Activated gamma-delta T cell (primary cell): ENCODE data around the gene CFAP92.

Experiments used
- DNase-seq: peaks from one replicate; lab custom pipeline; 2025; lab: John Stamatoyannopoulos, UW

The CFAP92 gene

GRCh38 chr3:129026728-129027543, 33.1 kb upstream of the CFAP92 start:
- DNase-seq, result peak; percentile 84

GRCh38 chr3:129025691-129026435, 32.0 kb upstream of the CFAP92 start:
- DNase-seq, result no peak

GRCh38 chr3:129025108-129025507, 31.2 kb upstream of the CFAP92 start:
- no peak for DNase-seq

- no peak for DNase-seq
Measured at GRCh38 chr3:129023909-129024308, 30.0 kb upstream of the CFAP92 start.

- DNase-seq, result no peak
Measured at GRCh38 chr3:129023008-129023358, 29.1 kb upstream of the CFAP92 start.

GRCh38 chr3:129022114-129023007, 28.5 kb upstream of the CFAP92 start:
- no peak for DNase-seq

- no peak for DNase-seq
Measured at GRCh38 chr3:129021140-129021551, 27.3 kb upstream of the CFAP92 start.

- DNase-seq, result no peak
Measured at GRCh38 chr3:129020691-129021090, 26.8 kb upstream of the CFAP92 start.

- no peak for DNase-seq
Measured at GRCh38 chr3:129019266-129019665, 25.4 kb upstream of the CFAP92 start.

GRCh38 chr3:129018751-129019150, 24.9 kb upstream of the CFAP92 start:
- DNase-seq, result no peak

- DNase-seq, result no peak
Measured at GRCh38 chr3:129018271-129018670, 24.4 kb upstream of the CFAP92 start.

GRCh38 chr3:129017484-129017899, 23.6 kb upstream of the CFAP92 start:
- no peak for DNase-seq

GRCh38 chr3:129016720-129017483, 23.0 kb upstream of the CFAP92 start:
- DNase-seq, result no peak

- peak; percentile 23 for DNase-seq
Measured at GRCh38 chr3:129016356-129016719, 22.5 kb upstream of the CFAP92 start.

- peak; percentile 23 for DNase-seq
Measured at GRCh38 chr3:129015388-129016105, 21.7 kb upstream of the CFAP92 start.

GRCh38 chr3:129014793-129015345, 21.0 kb upstream of the CFAP92 start:
- DNase-seq, result no peak

- no peak for DNase-seq
Measured at GRCh38 chr3:129014148-129014547, 20.3 kb upstream of the CFAP92 start.

GRCh38 chr3:129013491-129013891, 19.6 kb upstream of the CFAP92 start:
- no peak for DNase-seq

GRCh38 chr3:129010310-129010956, 16.6 kb upstream of the CFAP92 start:
- DNase-seq, result no peak

GRCh38 chr3:129009266-129009665, 15.4 kb upstream of the CFAP92 start:
- no peak for DNase-seq
